Measurements from ENCODE around the gene COL2A1.
A peak's percentile ranks its signal among the peaks of the same experiment; 100 is the strongest.

Gene COL2A1

DNA sequence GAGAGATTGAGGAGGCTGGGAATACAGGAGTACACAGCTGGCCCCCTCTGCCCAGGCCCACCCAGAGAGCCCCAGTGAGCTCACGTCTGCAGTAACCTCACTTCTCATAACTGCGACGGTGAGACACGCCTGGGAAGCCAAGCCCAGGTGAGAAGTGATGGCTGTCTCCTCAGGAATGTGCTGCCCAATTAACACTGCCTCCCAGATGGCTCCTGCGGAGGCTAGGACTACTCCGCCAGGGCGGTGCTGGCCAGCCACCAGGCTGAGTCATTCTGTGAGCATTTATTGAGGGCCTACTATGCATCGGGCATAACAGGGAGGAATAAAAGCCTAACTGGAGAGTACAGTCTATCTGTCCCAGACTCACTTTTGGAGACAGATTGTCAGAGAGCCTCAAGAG, 50.2 kb downstream of the COL2A1 start:
- TF ChIP-seq, protein P1, sequence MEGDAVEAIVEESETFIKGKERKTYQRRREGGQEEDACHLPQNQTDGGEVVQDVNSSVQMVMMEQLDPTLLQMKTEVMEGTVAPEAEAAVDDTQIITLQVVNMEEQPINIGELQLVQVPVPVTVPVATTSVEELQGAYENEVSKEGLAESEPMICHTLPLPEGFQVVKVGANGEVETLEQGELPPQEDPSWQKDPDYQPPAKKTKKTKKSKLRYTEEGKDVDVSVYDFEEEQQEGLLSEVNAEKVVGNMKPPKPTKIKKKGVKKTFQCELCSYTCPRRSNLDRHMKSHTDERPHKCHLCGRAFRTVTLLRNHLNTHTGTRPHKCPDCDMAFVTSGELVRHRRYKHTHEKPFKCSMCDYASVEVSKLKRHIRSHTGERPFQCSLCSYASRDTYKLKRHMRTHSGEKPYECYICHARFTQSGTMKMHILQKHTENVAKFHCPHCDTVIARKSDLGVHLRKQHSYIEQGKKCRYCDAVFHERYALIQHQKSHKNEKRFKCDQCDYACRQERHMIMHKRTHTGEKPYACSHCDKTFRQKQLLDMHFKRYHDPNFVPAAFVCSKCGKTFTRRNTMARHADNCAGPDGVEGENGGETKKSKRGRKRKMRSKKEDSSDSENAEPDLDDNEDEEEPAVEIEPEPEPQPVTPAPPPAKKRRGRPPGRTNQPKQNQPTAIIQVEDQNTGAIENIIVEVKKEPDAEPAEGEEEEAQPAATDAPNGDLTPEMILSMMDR (IDR thresholded peaks at IDR 0.05; ENCODE audit: low read depth, low read length, missing control alignments), result no peak
- H3K4me3 ChIP-seq (replicated peaks; ENCODE audit: low read depth, low read length), result no peak overlapping the region
- no peak for DNase-seq (ENCODE audit: extremely low read depth, low read depth)

DNA sequence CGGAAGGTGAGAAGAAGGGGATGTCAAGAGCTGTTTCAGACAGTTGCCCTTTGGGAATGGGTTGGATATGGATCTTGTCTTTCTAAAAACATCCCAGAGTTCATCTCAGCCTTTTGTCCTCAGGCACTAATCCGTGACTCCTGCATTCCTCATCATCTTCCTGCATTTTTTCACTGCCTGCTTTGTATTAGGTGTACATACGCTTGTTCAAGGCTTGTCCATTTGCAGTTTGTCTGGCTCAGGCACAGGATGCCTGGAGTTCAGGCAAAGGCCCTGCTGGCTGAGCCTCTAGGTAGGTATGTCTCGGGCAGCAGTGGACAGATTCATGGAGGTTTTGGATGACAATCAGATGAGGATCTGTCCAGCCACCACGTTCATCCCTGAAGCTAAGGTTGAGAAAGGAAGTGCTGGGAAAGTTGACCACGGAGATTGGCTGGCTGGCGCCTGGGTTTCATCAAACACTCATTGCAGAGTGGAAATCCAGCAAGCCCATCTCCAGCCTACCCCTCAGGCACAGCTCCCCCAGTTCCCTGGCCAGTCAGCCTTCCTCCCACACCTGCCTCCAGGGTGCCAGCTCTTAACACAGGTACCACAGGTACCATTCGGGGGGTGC, 53.3 kb downstream of the COL2A1 start:
- H3K4me3 ChIP-seq (replicated peaks; ENCODE audit: low read depth, low read length), result no peak overlapping the region
- DNase-seq (ENCODE audit: extremely low read depth, low read depth), result no peak
- TF ChIP-seq, protein P1 (IDR thresholded peaks at IDR 0.05; ENCODE audit: low read depth, low read length, missing control alignments), result no peak

DNA sequence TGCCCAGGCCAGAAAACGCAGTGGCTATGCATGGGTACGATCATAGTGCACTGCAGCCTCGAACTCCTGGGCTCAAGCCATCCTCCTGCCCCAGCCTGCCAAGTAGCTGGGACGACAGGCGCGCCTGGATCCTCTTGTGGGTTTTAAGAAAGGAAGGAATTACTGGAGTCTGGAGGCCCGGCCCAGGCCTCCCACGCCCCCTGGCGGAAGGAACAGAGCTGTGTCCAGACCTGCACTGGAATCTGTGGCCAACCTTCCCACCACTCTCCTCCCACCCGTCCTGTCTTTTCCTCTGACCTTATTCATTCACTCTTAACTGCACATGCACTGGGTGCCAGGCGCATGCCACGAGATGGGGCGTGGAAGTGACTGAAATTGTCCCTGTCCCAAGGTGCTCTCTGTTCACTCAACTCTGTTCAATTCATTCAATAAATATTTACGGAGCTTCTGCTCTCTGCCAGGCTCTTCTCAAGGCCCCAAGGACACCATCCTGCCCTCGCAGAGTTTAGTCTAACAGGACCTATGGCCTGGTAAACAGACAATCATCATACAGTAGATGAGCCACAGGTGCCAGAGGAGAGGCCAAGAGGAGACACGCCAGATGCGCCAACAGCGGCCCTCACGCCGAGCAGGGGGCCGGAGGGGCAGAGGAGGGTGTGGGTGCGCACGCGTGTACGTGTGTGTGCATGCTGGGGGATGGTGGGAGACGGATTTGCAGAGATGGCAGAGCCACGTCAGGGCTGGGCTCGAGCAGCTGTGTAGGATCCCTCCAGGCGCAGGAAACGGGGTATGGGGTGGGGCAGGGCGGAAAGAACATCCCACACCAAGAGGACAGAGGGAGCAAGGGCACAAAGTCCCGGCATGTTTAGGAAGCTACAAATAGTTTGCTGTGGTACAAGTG, 54.6 kb downstream of the COL2A1 start:
- H3K4me3 ChIP-seq (replicated peaks; ENCODE audit: low read depth, low read length), result no peak overlapping the region
- peak; percentile 41 for DNase-seq (ENCODE audit: extremely low read depth, low read depth)
- TF ChIP-seq, protein P1 (IDR thresholded peaks at IDR 0.05; ENCODE audit: low read depth, low read length, missing control alignments), result peak; percentile 95

DNA sequence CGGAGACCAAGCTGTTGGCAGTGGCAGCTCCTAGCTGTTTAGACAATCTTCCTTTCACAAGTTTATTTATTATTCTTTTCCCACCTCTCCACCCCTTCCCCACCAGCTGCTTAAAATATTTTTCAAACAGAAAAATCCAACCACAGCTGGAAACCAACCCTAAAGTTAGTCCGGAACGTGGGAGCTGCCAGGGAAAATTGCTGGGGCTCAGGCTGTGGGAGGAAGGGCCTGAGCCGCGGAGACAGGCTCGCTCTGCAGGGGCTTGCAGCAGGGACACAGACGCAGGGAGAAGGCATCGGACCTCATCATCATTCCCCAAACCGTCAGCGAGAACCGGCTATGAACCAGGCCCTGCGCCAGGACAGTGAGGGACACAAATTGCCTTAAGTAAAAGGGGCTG, 56.9 kb downstream of the COL2A1 start:
- no peak for DNase-seq (ENCODE audit: extremely low read depth, low read depth)
- TF ChIP-seq, protein P1 (IDR thresholded peaks at IDR 0.05; ENCODE audit: low read depth, low read length, missing control alignments), result no peak
- no peak overlapping the region for H3K4me3 ChIP-seq (replicated peaks; ENCODE audit: low read depth, low read length)

DNA sequence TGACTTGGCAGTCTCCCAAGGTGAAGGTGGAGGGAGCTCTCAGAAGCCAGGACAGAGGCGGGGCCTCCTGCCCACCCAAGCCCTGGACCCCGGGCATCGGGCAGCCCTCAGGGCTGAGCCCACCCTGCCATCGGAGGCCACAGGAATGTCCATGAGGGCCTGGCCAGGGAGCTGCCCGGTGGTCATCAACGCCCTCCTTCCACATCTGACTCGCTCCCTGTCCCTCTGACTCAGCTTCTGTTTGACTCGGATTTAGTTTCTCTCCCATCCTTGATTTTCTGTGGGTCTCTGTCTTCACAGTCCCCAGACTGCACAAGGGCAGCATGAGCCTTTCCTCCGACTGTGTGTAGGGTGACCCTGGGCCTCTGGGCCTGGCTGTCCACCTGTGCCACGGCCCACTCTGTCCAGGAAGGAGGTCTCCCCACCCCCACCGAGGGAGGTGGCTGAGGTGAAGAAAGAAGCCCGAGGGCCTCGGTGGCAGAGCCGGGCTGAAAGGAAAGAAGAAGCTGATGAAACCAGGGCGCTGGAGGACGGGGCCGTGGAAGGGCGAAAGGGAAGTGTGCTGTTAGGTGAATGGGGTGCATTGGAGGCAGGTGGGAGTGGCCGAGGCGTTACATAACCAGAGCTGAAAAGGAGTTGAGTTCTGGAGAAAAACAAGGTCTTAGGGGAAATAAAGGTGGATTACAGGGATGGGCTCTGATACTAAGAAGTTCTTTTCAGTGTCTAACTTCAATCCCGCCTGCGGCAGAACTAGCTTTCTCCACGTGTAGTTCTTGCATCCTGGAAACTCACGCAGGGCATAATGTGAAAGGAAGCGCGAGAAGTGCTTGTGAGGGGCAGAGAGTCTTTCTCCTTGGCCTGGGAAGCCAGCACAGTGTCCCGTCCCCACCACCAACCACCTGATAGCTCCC, 57.6 kb downstream of the COL2A1 start:
- TF ChIP-seq, protein P1 (IDR thresholded peaks at IDR 0.05; ENCODE audit: low read depth, low read length, missing control alignments), result no peak
- no peak overlapping the region for H3K4me3 ChIP-seq (replicated peaks; ENCODE audit: low read depth, low read length)
- no peak for DNase-seq (ENCODE audit: extremely low read depth, low read depth)

DNA sequence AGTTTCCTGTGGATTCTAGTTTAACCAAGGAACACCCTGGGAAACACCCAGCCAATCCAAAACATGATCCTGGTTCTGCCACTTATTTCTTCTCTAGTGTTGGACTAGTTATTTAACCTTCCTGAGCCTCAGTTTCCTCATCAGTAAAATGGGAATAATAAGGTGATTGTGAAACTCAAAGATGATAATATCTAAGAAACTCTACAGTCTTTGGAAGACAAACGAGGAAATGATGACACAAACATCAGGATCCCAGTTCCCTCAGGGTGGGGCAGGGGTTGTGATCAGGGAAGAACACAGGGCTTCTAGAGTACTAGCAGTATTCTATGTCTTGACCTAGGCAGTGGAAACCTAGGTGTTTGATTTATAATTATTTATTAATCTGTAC, 58.9 kb downstream of the COL2A1 start:
- TF ChIP-seq, protein P1 (IDR thresholded peaks at IDR 0.05; ENCODE audit: low read depth, low read length, missing control alignments), result no peak
- no peak for DNase-seq (ENCODE audit: extremely low read depth, low read depth)
- H3K4me3 ChIP-seq (replicated peaks; ENCODE audit: low read depth, low read length), result no peak overlapping the region

Data from HFF-Myc (cell line).